Right lobe of liver (tissue), 6 donors: Measurements from ENCODE around the gene OR2B6. TPM values are rescaled to one million over a fixed set of nuclear protein-coding genes. Genes with fewer than 3 reads are reported as not detected.

Experiments used
- ATAC-seq, 4 donors: fragments of 200-7000 bp; cut with Tn5 transposase; one replicate each; pipeline ENCODE4 v1.9.1; 2020; ENCODE audit warnings: mild to moderate bottlenecking in 4 of 4, moderate library complexity in 4 of 4
- DNase-seq, 3 donors: peaks; one replicate each; pipeline ENCODE4 v3.0.0-alpha.2; 2020
- H3K27ac ChIP-seq, 3 donors: fragments of 200-600 bp; one replicate each; pipeline ENCODE4 v1.8.0; 2022
- H3K27me3 ChIP-seq, 2 donors: fragments of 200-600 bp; one replicate each; pipeline ENCODE4 v1.8.0; 2022
- H3K36me3 ChIP-seq, 4 donors: fragments of 200-600 bp; sonication (generic) in 1 of 4; one replicate each; pipeline versions ENCODE4 v1.5.1 to v1.8.0; 2017 to 2022; ENCODE audit warnings: control low read depth in 1 of 4
- H3K4me1 ChIP-seq, 4 donors: fragments of 200-600 bp; sonication (generic) in 1 of 4; one replicate each; pipeline versions ENCODE4 v1.5.1 to v1.8.0; 2017 to 2022; ENCODE audit warnings: control low read depth in 1 of 4
- H3K4me3 ChIP-seq, 3 donors: fragments of 200-600 bp; one replicate each; pipeline ENCODE4 v1.8.0; 2022
- H3K9me3 ChIP-seq, 4 donors: fragments of 200-600 bp; sonication (generic) in 1 of 4; one replicate each; pipeline versions ENCODE4 v1.5.1 to v1.8.0; 2017 to 2022; ENCODE audit warnings: control low read depth in 1 of 4
- POLR2A ChIP-seq: fragments of 450-650 bp; IDR thresholded peaks from one replicate; pipeline ENCODE4 v1.6.1; 2017; ENCODE audit warnings: antibody characterized with exemption, mild to moderate bottlenecking
- WGBS: methylation state at CpG from one replicate; pipeline ENCODE4 v1.1.6; 2018; ENCODE audit warnings: low coverage, low lambda C conversion rate; ENCODE audit not compliant: insufficient coverage; ENCODE audit errors: missing lambda C conversion rate; 5-methylcytosine and 5-hydroxymethylcytosine counted together
- intact Hi-C, 2 donors: fragments of 100-400 bp; cut with DNase I; formaldehyde crosslinking; loops; one replicate each; pipeline versions ENCODE4 v1.11.2 to v1.14.1; 2022
- total RNA-seq, 6 experiments: library from RNA; depleted of rRNA in 2 of 6; stranded (reverse); fragments of >200 nt in 2 of 6; fragmentation: NEBNext Ultra II Directional in 3 of 6; extraction: Animal tissue kit (Norgen Biotek cat#: 25700) in 3 of 6; gene quantifications; one replicate each; pipeline versions ENCODE4 v1.1.0 to v1.2.4, GENCODE V29; 2016 to 2023
- TF ChIP-seq, protein P1 (sequence below), 4 donors: fragments of 200-600 bp in 3 of 4; fragments of 450-650 bp in 1 of 4; IDR thresholded peaks; one replicate each; pipeline versions ENCODE4 v1.5.1 to v1.8.0; 2016 to 2022; ENCODE audit warnings: antibody characterized with exemption in 4 of 4, mild to moderate bottlenecking in 2 of 4
- donor health status: DM: no; HTN: yes; CAD: no.
- donor health status: DM: no; HTN: no; CAD: no.
- donor health status: DM: no; HTN: no; CAD: no.
- donor health status: DM: no; HTN: yes; CAD: no.
- donor health status: DM: no; HTN: yes; CAD: no.

Gene OR2B6
- total RNA-seq, 6 experiments from 2014 or later = not detected

DNA sequence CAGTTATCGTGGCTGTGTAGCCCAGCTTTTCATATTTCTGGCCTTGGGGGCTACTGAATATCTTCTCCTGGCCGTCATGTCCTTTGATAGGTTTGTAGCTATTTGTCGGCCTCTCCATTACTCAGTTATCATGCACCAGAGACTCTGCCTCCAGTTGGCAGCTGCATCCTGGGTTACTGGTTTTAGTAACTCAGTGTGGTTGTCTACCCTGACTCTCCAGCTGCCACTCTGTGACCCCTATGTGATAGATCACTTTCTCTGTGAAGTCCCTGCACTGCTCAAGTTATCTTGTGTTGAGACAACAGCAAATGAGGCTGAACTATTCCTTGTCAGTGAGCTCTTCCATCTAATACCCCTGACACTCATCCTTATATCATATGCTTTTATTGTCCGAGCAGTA is 475 bp downstream of the OR2B6 start:
- H3K4me3 ChIP-seq = no peak overlapping the region
- H3K27me3 ChIP-seq = no peaks in the 10 kb centered on the region
- 62% methylated on average over 4 of the region's 4 CpGs for WGBS
- intact Hi-C loops = no loop called here
- H3K27ac ChIP-seq = no peak overlapping the region
- H3K4me1 ChIP-seq = no peaks in the 10 kb centered on the region
- H3K9me3 ChIP-seq = no peaks in the 10 kb centered on the region
- TF ChIP-seq, protein P1, sequence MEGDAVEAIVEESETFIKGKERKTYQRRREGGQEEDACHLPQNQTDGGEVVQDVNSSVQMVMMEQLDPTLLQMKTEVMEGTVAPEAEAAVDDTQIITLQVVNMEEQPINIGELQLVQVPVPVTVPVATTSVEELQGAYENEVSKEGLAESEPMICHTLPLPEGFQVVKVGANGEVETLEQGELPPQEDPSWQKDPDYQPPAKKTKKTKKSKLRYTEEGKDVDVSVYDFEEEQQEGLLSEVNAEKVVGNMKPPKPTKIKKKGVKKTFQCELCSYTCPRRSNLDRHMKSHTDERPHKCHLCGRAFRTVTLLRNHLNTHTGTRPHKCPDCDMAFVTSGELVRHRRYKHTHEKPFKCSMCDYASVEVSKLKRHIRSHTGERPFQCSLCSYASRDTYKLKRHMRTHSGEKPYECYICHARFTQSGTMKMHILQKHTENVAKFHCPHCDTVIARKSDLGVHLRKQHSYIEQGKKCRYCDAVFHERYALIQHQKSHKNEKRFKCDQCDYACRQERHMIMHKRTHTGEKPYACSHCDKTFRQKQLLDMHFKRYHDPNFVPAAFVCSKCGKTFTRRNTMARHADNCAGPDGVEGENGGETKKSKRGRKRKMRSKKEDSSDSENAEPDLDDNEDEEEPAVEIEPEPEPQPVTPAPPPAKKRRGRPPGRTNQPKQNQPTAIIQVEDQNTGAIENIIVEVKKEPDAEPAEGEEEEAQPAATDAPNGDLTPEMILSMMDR (IDR thresholded peaks at IDR 0.05) = no peak
- TF ChIP-seq POLR2A = no peak
- DNase-seq (no peak), ATAC-seq (no peak)
- no peaks in the 10 kb centered on the region for H3K36me3 ChIP-seq

DNA sequence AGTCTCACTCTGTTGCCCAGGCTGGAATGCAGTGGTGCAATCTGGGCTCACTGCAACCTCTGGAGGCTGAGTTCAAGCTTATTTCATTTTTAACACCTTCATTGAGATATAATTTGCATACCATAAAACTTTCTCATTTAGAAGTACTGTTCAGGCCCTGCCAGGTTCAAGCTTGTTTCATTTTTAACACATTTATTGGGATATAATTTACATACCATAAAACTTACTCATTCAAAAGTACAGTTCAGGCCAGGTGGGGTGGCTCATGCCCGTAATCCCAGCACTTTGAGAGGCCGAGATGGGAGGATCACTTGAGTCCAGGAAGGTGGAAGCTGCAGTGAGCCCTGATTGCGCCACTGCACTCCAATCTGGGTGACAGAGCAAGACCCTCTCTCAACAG is 5.5 kb downstream of the OR2B6 start:
- Histone ChIP-seq H3K4me3 (no peak overlapping the region), H3K27me3 (no peaks in the 10 kb centered on the region), H3K9me3 (no peaks in the 10 kb centered on the region), H3K4me1 (no peaks in the 10 kb centered on the region), H3K36me3 (no peaks in the 10 kb centered on the region), H3K27ac (no peak overlapping the region)
- DNase-seq (no peak), ATAC-seq (no peak)
- WGBS = 80% methylated on average over 3 of the region's 3 CpGs
- TF ChIP-seq POLR2A = no peak
- TF ChIP-seq, protein P1 (IDR thresholded peaks at IDR 0.05) = no peak
- intact Hi-C loops = no loop called here

DNA sequence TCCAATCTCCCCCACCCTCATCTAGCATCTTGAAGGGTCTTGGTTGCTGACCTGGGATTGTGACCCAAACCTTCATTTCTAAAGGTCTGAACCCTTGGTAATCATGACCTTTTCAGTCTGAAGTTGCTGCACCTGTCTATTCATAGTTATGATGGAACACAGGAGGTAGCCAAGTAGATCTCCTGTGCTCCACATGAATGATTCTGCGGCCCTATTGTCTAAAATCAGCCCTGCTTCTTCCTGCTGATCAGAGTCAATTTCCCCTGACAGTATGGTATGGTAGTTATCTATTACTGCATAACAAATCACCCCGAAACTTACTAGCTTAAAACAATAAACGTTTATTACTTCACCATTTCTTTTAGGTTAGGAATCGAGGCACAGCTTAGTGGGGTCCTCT is 9.0 kb downstream of the OR2B6 start:
- no peaks in the 10 kb centered on the region for H3K27me3 ChIP-seq
- peaks cover 0 to 4% (median 0%) of the 10 kb centered on the region in 4 donors for H3K9me3 ChIP-seq
- H3K36me3 ChIP-seq = no peaks in the 10 kb centered on the region
- ATAC-seq (no peak), DNase-seq (no peak)
- H3K4me3 ChIP-seq = no peak overlapping the region
- WGBS = 69% methylated on average over 4 of the region's 4 CpGs
- TF ChIP-seq, protein P1 (IDR thresholded peaks at IDR 0.05) = no peak
- TF ChIP-seq POLR2A = no peak
- intact Hi-C loops = no loop called here
- H3K4me1 ChIP-seq = no peaks in the 10 kb centered on the region
- H3K27ac ChIP-seq = no peak overlapping the region

DNA sequence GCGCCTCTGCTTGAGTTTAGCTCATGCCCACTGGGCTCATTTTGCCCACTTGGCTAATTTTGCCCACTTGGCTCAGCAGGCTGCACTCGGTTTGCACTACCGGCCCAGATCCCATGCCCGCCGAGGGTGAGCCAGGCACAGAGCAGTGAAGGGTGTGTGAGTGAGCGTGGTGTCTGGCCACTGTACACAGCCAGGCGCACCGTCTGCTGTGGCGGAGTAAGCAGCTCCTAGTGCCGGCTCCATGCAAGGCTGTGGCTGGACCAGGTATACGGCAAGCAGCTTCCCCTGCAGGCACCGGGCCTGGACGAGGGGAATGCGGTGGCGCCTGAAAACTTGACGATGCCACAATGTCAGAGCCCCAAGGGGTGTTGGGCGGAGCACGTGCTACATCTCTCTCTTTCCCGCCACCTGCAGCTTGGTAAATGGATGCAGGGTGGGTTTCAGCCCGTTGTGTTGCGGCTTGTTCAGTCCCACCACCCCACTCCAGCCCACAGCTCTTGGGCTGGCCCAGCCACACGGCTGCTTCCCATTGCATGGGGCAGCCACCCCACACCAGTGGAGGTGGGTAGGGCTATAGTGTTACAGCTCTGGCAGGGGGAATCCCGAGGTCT is 9.9 kb downstream of the OR2B6 start:
- intact Hi-C loops = no loop called here
- no CpG with 5 or more reads among the region's 23 CpGs for WGBS
- no peaks in the 10 kb centered on the region for H3K4me1 ChIP-seq
- H3K36me3 ChIP-seq = no peaks in the 10 kb centered on the region
- TF ChIP-seq POLR2A = no peak
- TF ChIP-seq, protein P1 (IDR thresholded peaks at IDR 0.05) = no peak
- H3K4me3 ChIP-seq = no peak overlapping the region
- H3K27me3 ChIP-seq = no peaks in the 10 kb centered on the region
- H3K9me3 ChIP-seq = peaks cover 0 to 4% (median 0%) of the 10 kb centered on the region in 4 donors
- no peak for ATAC-seq
- no peak for DNase-seq
- H3K27ac ChIP-seq = no peak overlapping the region
